NCI-H524 treated with DMSO at 0.1 percent for 48 hours (cell line): ENCODE results near the gene DNAJB1.
"Not testable (repeated sequence)": the region's sequence is repeated elsewhere in the genome, so short reads cannot be mapped to it uniquely, and the experiment has no call there.

ENCODE experiments used
- DNase-seq: peaks from one replicate; lab custom pipeline; 2025; lab: John Stamatoyannopoulos, UW

Gene DNAJB1

GRCh38 chr19:14519860-14520407, 1.7 kb upstream of the DNAJB1 start:
- no peak for DNase-seq

- no peak for DNase-seq
Measured at GRCh38 chr19:14519245-14519859, 1.2 kb upstream of the DNAJB1 start.

- DNase-seq, result no peak
Measured at GRCh38 chr19:14517446-14517839, 754 bp downstream of the DNAJB1 start.

- DNase-seq, result no peak
Measured at GRCh38 chr19:14516746-14517438, 1.3 kb downstream of the DNAJB1 start.

- DNase-seq, result no peak
Measured at GRCh38 chr19:14516048-14516534, 2.1 kb downstream of the DNAJB1 start.

GRCh38 chr19:14515501-14516047, 2.6 kb downstream of the DNAJB1 start:
- DNase-seq, result no peak

- DNase-seq, result no peak
Measured at GRCh38 chr19:14514215-14514863, 3.9 kb downstream of the DNAJB1 start.

- DNase-seq, result no peak
Measured at GRCh38 chr19:14512406-14512961, 5.7 kb downstream of the DNAJB1 start.

- no peak for DNase-seq
Measured at GRCh38 chr19:14511229-14511593, 7.0 kb downstream of the DNAJB1 start.

- DNase-seq, result no peak
Measured at GRCh38 chr19:14510311-14511228, 7.6 kb downstream of the DNAJB1 start.

- DNase-seq, result no peak
Measured at GRCh38 chr19:14507704-14508542, 10.3 kb downstream of the DNAJB1 start.

GRCh38 chr19:14505488-14506239, 12.5 kb downstream of the DNAJB1 start:
- no peak for DNase-seq

GRCh38 chr19:14504575-14504974, 13.6 kb downstream of the DNAJB1 start:
- DNase-seq, result not testable (repeated sequence)

- no peak for DNase-seq
Measured at GRCh38 chr19:14503285-14503684, 14.9 kb downstream of the DNAJB1 start.

GRCh38 chr19:14502334-14503092, 15.7 kb downstream of the DNAJB1 start:
- DNase-seq, result no peak

GRCh38 chr19:14497228-14497921, 20.8 kb downstream of the DNAJB1 start:
- no peak for DNase-seq

GRCh38 chr19:14496834-14497227, 21.4 kb downstream of the DNAJB1 start:
- DNase-seq, result no peak
